K562 (cell line): ENCODE data around the gene LRRC3C. TPM values are rescaled to one million over a fixed set of nuclear protein-coding genes. Genes with fewer than 3 reads are reported as not detected.

Experiments
- ATAC-seq: fragments of 200-7000 bp; cut with Tn5 transposase; 3 replicates; pipeline ENCODE4 v1.9.1; 2020; ENCODE audit warnings: moderate library complexity
- Bru-seq: library from RNA; stranded (reverse); fragments of 400-500 nt; gene quantifications from one replicate; lab custom pipeline; 2021; lab: Mats Ljungman, UMichigan
- BruChase-seq, 2 experiments: library from RNA; stranded (reverse); fragments of 400-500 nt; gene quantifications; one replicate each; lab custom pipeline; 2021; lab: Mats Ljungman, UMichigan
- BruUV-seq: library from RNA; stranded (reverse); fragments of 400-500 nt; replicated peaks from 2 replicates; lab custom pipeline; 2021; lab: Mats Ljungman, UMichigan
- CTCF ChIA-PET: fragments of 300-600 bp; formaldehyde crosslinking; extraction: SDS; loops from one replicate; lab custom pipeline; 2021; ENCODE audit warnings: low intra/inter-chr PET ratio; lab: Yijun Ruan, JAX
- POLR2A ChIA-PET: fragments of 300-600, 350-650 bp; sonication (Branson Sonifier 250); formaldehyde crosslinking; extraction: SDS; loops from one replicate; lab custom pipeline; 2021; ENCODE audit warnings: antibody characterized with exemption, inconsistent platforms; lab: Yijun Ruan, JAX
- DNase-seq, 4 experiments: peaks; one replicate each; pipeline versions ENCODE4 v3.0.0 to v3.0.0-alpha.2; 2011 to 2018; ENCODE audit warnings: low spot score in 3 of 4, mixed read lengths in 3 of 4; ENCODE audit errors: extremely low read depth in 1 of 4
- FAIRE-seq: peaks from 2 replicates; lab custom pipeline; 2011; peaks lifted over from hg19 to GRCh38; lab: Jason Lieb, UNC
- H2AFZ ChIP-seq: 2 replicates; pipeline ENCODE4 v1.6.0; 2011; ENCODE audit warnings: low read depth, low read length, control low read depth, inconsistent platforms
- H3K27ac ChIP-seq: fragments of 200-600 bp; 3 replicates; pipeline ENCODE4 v1.8.0; 2011; ENCODE audit warnings: low read depth, mild to moderate bottlenecking, control low read depth, inconsistent platforms, low read length, moderate library complexity, mixed read lengths; ENCODE audit errors: extremely low read depth
- H3K27me3 ChIP-seq, 2 experiments: fragments of 300-600 bp in 1 of 2; 2 replicates in 1 of 2; 3 replicates in 1 of 2; pipeline versions ENCODE4 v1.6.0 to v1.8.0; 2011; ENCODE audit warnings: inconsistent platforms in 2 of 2, low read length in 2 of 2, mild to moderate bottlenecking in 1 of 2, mixed read lengths in 1 of 2, moderate library complexity in 1 of 2; ENCODE audit not compliant: control insufficient read depth in 2 of 2, insufficient read depth in 2 of 2
- H3K36me3 ChIP-seq: fragments of 300-600 bp; 3 replicates; pipeline ENCODE4 v1.8.0; 2011; ENCODE audit warnings: mild to moderate bottlenecking, low read length, inconsistent platforms; ENCODE audit not compliant: control insufficient read depth, insufficient read depth
- H3K4me1 ChIP-seq, 2 experiments: fragments of 200-600 bp in 1 of 2; replicated peaks in 1 of 2; 2 replicates in 1 of 2; 3 replicates in 1 of 2; pipeline versions ENCODE4 v1.5.1 to v1.8.0; 2011; ENCODE audit warnings: inconsistent platforms in 2 of 2, low read length in 2 of 2, mild to moderate bottlenecking in 1 of 2, mixed read lengths in 1 of 2, moderate library complexity in 1 of 2; ENCODE audit not compliant: control insufficient read depth in 2 of 2, insufficient read depth in 2 of 2
- H3K4me2 ChIP-seq: 2 replicates; pipeline ENCODE4 v1.6.1; 2011; ENCODE audit warnings: low read length, control low read depth, inconsistent platforms, mixed read lengths; ENCODE audit not compliant: insufficient read depth
- H3K4me3 ChIP-seq: fragments of 200-600 bp; sonication (generic), shearing (Covaris generic); 2 replicates; pipeline ENCODE4 v1.5.1; 2016; ENCODE audit warnings: control low read depth, inconsistent platforms
- H3K79me2 ChIP-seq: fragments of 200-600 bp; 3 replicates; pipeline ENCODE4 v1.8.0; 2011; ENCODE audit warnings: low read length, inconsistent platforms; ENCODE audit not compliant: control insufficient read depth, insufficient read depth
- H3K9ac ChIP-seq, 2 experiments: 2 replicates each; pipeline versions ENCODE4 v1.6.0 to v1.6.1; 2011; ENCODE audit warnings: low read depth in 2 of 2, low read length in 2 of 2, control low read depth in 1 of 2, inconsistent platforms in 1 of 2, mild to moderate bottlenecking in 1 of 2, mixed read lengths in 1 of 2; ENCODE audit not compliant: insufficient read depth in 1 of 2
- H3K9me1 ChIP-seq: one replicate; pipeline ENCODE4 v1.6.0; 2011; ENCODE audit warnings: inconsistent platforms, mild to moderate bottlenecking, low read length, moderate library complexity; ENCODE audit not compliant: control insufficient read depth, insufficient read depth
- H3K9me3 ChIP-seq: replicated peaks from 2 replicates; pipeline ENCODE4 v1.5.1; 2011; ENCODE audit warnings: low read depth, low read length, inconsistent platforms; ENCODE audit not compliant: control insufficient read depth, insufficient read depth
- H4K20me1 ChIP-seq: replicated peaks from 2 replicates; pipeline ENCODE4 v1.6.1; 2011; ENCODE audit warnings: low read length, inconsistent platforms, mixed read lengths; ENCODE audit not compliant: control insufficient read depth, insufficient read depth
- ARID3B ChIP-seq: fragments of 250-450 bp; sonication (Bioruptor Pico); IDR thresholded peaks from 2 replicates; pipeline ENCODE4 v1.4.0; 2020; ENCODE audit warnings: borderline replicate concordance
- ATF2 ChIP-seq: sonication (generic); formaldehyde crosslinking; IDR thresholded peaks from 2 replicates; pipeline ENCODE4 v1.8.1; 2022; ENCODE audit warnings: missing genetic modification reagents
- OTX1 ChIP-seq: fragments of 450-650 bp; formaldehyde crosslinking; IDR thresholded peaks from 2 replicates; pipeline ENCODE4 v1.4.0; 2022; ENCODE audit warnings: mild to moderate bottlenecking
- PHB ChIP-seq: fragments of 250-450 bp; sonication (Bioruptor Pico); IDR thresholded peaks from 2 replicates; pipeline ENCODE4 v1.5.0; 2021
- PHB2 ChIP-seq: fragments of 450-650 bp; IDR thresholded peaks from 2 replicates; pipeline ENCODE4 v1.6.1; 2017; ENCODE audit warnings: low read depth
- POLR2H ChIP-seq: IDR thresholded peaks from 2 replicates; pipeline ENCODE4 v1.6.1; 2016; ENCODE audit warnings: missing genetic modification characterization, low read depth, mild to moderate bottlenecking, control low read depth, missing compliant biosample characterization, moderate library complexity
- POLR3A ChIP-seq: IDR thresholded peaks from 2 replicates; pipeline ENCODE4 v1.6.1; 2011; ENCODE audit warnings: borderline replicate concordance, mild to moderate bottlenecking, moderate library complexity; ENCODE audit not compliant: insufficient read length, insufficient read depth; ENCODE audit errors: extremely low read depth
- SIN3A ChIP-seq, 2 experiments: fragments of 150-350 bp in 1 of 2; IDR thresholded peaks; 2 replicates each; pipeline ENCODE4 v1.6.1; 2011 to 2016; ENCODE audit warnings: borderline replicate concordance in 2 of 2, low read depth in 2 of 2, low read length in 2 of 2, mild to moderate bottlenecking in 2 of 2, moderate library complexity in 2 of 2; ENCODE audit not compliant: control insufficient read depth in 1 of 2
- TARDBP ChIP-seq: fragments of 450-650 bp; IDR thresholded peaks from 2 replicates; pipeline ENCODE4 v1.6.1; 2016
- VEZF1 ChIP-seq: fragments of 200-800 bp; sonication (Bioruptor generic); IDR thresholded peaks from 2 replicates; pipeline ENCODE4 v1.6.1; 2017; ENCODE audit warnings: missing genetic modification characterization, missing compliant biosample characterization
- ZNF57 ChIP-seq: fragments of 450-650 bp; formaldehyde crosslinking; IDR thresholded peaks from 2 replicates; pipeline ENCODE4 v1.4.0; 2020; ENCODE audit warnings: mild to moderate bottlenecking, moderate library complexity
- WGBS: fragments of 100-300 bp; shearing (Covaris generic); methylation state at CpG from one replicate; pipeline ENCODE4 v1.1.6; 2016; ENCODE audit warnings: low coverage, mixed read lengths; ENCODE audit not compliant: insufficient coverage; ENCODE audit errors: missing lambda C conversion rate; 5-methylcytosine and 5-hydroxymethylcytosine counted together
- in situ Hi-C: fragments of 300-500 bp; cut with MboI; formaldehyde crosslinking; loops from 4 replicates; pipeline ENCODE4 v1.15.0; 2018; ENCODE audit warnings: inconsistent platforms, mixed read lengths
- intact Hi-C: fragments of 100-400 bp; cut with micrococcal nuclease; formaldehyde crosslinking; loops from 2 replicates; pipeline ENCODE4 v1.14.2; 2022
- long read RNA-seq, 3 experiments: library from polyadenylated mRNA in 2 of 3; library from RNA in 1 of 3; unstranded in 2 of 3; stranded (forward) in 1 of 3; transcript quantifications; one replicate each; pipeline ENCODE4 v2.0.0, GENCODE V29; 2019 to 2022
- polyA minus RNA-seq, 3 experiments: library from RNA; depleted of rRNA, polyadenylated mRNA; stranded (reverse); fragments of >200 nt; gene quantifications; 2 replicates each; pipeline ENCODE4 v1.2.3, GENCODE V29; 2011
- polyA plus RNA-seq, 8 experiments: library from polyadenylated mRNA; depleted of rRNA in 4 of 8; stranded (reverse) in 5 of 8; unstranded in 3 of 8; fragments of >200 nt; fragmentation: Nextera tagmentation in 2 of 8; fragmentation: Illumina TruSeq in 1 of 8; extraction: Ambion mirVana in 2 of 8; extraction: Trizol in 1 of 8; gene quantifications; 2 replicates each; pipeline versions ENCODE4 v1.2.1 to v1.2.3, GENCODE V29; 2011 to 2014; ENCODE audit warnings: inconsistent platforms in 1 of 8, missing spikeins in 1 of 8
- total RNA-seq, 7 experiments: library from RNA; depleted of rRNA in 6 of 7; stranded (reverse); fragments of >200 nt in 6 of 7; fragmentation: Illumina TruSeq in 2 of 7; extraction: Trizol in 2 of 7; gene quantifications; 2 replicates each; pipeline versions ENCODE4 v1.2.1 to v1.2.3, GENCODE V29; 2011 to 2021; ENCODE audit warnings: low replicate concordance in 1 of 7

Gene LRRC3C
- total RNA-seq (2011; cell fraction: chromatin; rRNA removed; ENCODE audit: low replicate concordance): not detected in 2 replicates
- not detected in 2 replicates for total RNA-seq (2011; cell fraction: nucleolus; rRNA removed)
- total RNA-seq (2011; cell fraction: nucleoplasm; rRNA removed): not detected in 2 replicates
- not detected in 2 replicates for total RNA-seq (2014; rRNA removed)
- not detected in 2 replicates for total RNA-seq (2014; rRNA removed; fragmentation: Illumina TruSeq; extraction: Trizol)
- not detected in 2 replicates for total RNA-seq (2015; rRNA removed; fragmentation: Illumina TruSeq; extraction: Trizol)
- total RNA-seq (2021): not detected in 2 replicates
- polyA plus RNA-seq (2011; rRNA removed): not detected in 2 replicates
- not detected in 2 replicates for polyA plus RNA-seq (2011; cell fraction: cytosol; rRNA removed)
- polyA plus RNA-seq (2011; cell fraction: nucleus; rRNA removed): not detected in 2 replicates
- polyA plus RNA-seq (2012): not detected in 2 replicates
- polyA plus RNA-seq (2014; fragmentation: Illumina TruSeq; extraction: Trizol): not detected in 2 replicates
- not detected for polyA plus RNA-seq (2014; fragmentation: Nextera tagmentation; extraction: Ambion mirVana)
- polyA plus RNA-seq (2014; rRNA removed): not detected in 2 replicates
- not detected in 2 replicates for polyA minus RNA-seq (2011; rRNA and poly(A)+ RNA removed)
- polyA minus RNA-seq (2011; cell fraction: cytosol; rRNA and poly(A)+ RNA removed): not detected in 2 replicates
- polyA minus RNA-seq (2011; cell fraction: nucleus; rRNA and poly(A)+ RNA removed): not detected in 2 replicates
- Bru-seq, nascent RNA: not detected
- BruChase-seq, experiment 1, labeled RNA remaining after a 2-hour chase: not detected
- BruChase-seq, experiment 2, labeled RNA remaining after a 6-hour chase: not detected
- long read RNA-seq, experiment 1: 0 reads
- long read RNA-seq, experiment 2: 0 reads
- long read RNA-seq, experiment 3: 0 reads

GRCh38 chr17:39927101-39927928 is at the start of gene LRRC3C, which contains the start of gene ORMDL3:
Gene LRRC3C (plus strand): TSS chr17:39927732. CDS start chr17:39941524, 13,792 bp downstream.
Gene ORMDL3 (minus strand): TSS chr17:39927601. CDS start chr17:39924203, 3,398 bp downstream.
- Histone ChIP-seq H2AFZ (peak within 1 kb of the TSS; percentile 98), H3K36me3 (peaks cover 21% of the 10 kb centered on the region; the same call in 2 of the 3 replicates), H3K27ac (peak within 1 kb of the TSS; percentile 76), H3K9me1 (peaks cover 9% of the 10 kb centered on the region), H3K4me1 (peaks cover 27 to 43% of the 10 kb centered on the region in 2 experiments), H3K79me2 (peaks cover 33% of the 10 kb centered on the region), H3K4me2 (peak within 1 kb of the TSS; percentile 95), H3K27me3 (no peaks in the 10 kb centered on the region), H4K20me1 (0 out of 2 replicates have a peak, but pooled peaks cover 14% of the 10 kb centered on the region), H3K4me3 (peak within 1 kb of the TSS; percentile 97), H3K9me3 (no peaks in the 10 kb centered on the region), H3K9ac (peak within 1 kb of the TSS; percentile 83 to 97)
- FAIRE-seq (peak; percentile 99), ATAC-seq (peak; percentile 87), DNase-seq (peak; percentile 91 to 96 (median 92))
- in situ Hi-C loops: no loop called here
- 2% methylated on average over 45 of the region's 72 CpGs for WGBS
- no TSS peak for BruUV-seq
- ChIA-PET POLR2A (interaction anchor here (0.6 to 1.2 kb wide), 2 partner anchors 9 to 314 kb away, joined by 3 to 4 read pairs; partner anchors contain the start of gene GSDMB), CTCF (no interaction called here)
- intact Hi-C loops: loop anchor here (2.0 kb wide), 1 partner anchor 25 kb away; no protein-coding TSS in a partner anchor
- TF ChIP-seq ATF2 (CRISPR knock-in tag) (no peak), PHB (CRISPR knock-in tag) (no peak), OTX1 (CRISPR knock-in tag) (no peak), TARDBP (no peak), SIN3A (IDR thresholded peaks at IDR 0.05; ENCODE audit: borderline replicate concordance in 2 of 2, control insufficient read depth in 1 of 2, low read depth in 2 of 2, low read length in 2 of 2) (peak; percentile 75 to 93; a peak in 2 of 4 replicates), PHB2 (no peak), POLR3A (no peak), VEZF1 (CRISPR knock-in tag) (peak; percentile 82), ZNF57 (CRISPR knock-in tag) (no peak), ARID3B (CRISPR knock-in tag) (no peak), POLR2H (tag) (no peak; the same call in 1 of the 2 replicates)
